ENCODE results near the gene RBM20. TPM values are rescaled to one million over a fixed set of nuclear protein-coding genes. Genes with fewer than 3 reads are reported as not detected.
A peak's percentile ranks its signal among the peaks of the same experiment; 100 is the strongest.

The RBM20 gene
- total and polyA plus RNA-seq, 2 of the 13 experiments (the other 11 are each of a cell fraction or from before 2014, with no cell fraction given): 0.02 to 0.22 TPM

DNA sequence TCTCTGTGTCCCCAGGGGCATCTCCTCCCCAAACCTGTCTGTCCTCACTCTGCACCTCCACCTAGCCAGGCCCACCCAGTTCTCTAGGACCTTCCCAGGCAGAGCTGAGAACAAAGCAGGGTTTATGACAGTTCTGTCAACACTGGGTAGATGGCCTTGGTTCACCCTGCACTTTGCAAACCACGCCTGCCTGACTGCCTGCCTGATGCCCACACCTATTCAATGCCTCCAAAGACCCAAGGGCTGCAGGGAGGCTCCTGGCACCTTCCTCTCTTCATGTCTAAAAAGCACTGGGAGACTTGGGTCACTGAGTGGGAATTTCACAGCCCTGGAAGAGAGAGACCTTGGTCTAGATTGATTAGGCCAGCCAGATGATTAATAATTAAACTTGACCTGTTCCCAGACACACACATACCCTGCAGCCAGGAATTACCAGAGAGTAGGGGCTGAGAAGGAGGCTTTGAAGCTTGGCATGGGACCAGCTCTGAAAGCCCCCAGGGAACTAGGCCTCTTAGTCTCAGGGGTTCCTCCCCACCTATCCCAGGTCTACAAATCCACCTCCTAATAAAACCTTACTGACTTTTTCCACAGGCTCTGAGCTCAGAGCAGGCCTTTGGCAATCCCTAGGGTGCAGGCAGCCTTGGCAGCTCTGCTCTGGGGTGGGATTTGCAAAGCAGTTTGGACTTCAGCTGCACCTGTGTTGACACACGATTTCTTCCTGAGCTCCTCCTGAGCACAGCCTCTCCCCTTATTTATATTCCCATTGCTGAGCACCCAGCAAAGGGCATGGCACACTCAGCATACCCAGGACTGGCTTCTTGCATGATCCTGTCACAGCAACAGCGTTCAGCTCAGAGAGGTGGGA is 201.9 kb downstream of the RBM20 start (continued):
- no peak for TF ChIP-seq ZNF768 (CRISPR knock-in tag; IDR thresholded peaks at IDR 0.05)
- TF ChIP-seq HDAC1 (CRISPR knock-in tag; IDR thresholded peaks at IDR 0.05): 0 out of 2 replicates have a peak, but pooled peaks have one; percentile 34
- TF ChIP-seq, protein P1, sequence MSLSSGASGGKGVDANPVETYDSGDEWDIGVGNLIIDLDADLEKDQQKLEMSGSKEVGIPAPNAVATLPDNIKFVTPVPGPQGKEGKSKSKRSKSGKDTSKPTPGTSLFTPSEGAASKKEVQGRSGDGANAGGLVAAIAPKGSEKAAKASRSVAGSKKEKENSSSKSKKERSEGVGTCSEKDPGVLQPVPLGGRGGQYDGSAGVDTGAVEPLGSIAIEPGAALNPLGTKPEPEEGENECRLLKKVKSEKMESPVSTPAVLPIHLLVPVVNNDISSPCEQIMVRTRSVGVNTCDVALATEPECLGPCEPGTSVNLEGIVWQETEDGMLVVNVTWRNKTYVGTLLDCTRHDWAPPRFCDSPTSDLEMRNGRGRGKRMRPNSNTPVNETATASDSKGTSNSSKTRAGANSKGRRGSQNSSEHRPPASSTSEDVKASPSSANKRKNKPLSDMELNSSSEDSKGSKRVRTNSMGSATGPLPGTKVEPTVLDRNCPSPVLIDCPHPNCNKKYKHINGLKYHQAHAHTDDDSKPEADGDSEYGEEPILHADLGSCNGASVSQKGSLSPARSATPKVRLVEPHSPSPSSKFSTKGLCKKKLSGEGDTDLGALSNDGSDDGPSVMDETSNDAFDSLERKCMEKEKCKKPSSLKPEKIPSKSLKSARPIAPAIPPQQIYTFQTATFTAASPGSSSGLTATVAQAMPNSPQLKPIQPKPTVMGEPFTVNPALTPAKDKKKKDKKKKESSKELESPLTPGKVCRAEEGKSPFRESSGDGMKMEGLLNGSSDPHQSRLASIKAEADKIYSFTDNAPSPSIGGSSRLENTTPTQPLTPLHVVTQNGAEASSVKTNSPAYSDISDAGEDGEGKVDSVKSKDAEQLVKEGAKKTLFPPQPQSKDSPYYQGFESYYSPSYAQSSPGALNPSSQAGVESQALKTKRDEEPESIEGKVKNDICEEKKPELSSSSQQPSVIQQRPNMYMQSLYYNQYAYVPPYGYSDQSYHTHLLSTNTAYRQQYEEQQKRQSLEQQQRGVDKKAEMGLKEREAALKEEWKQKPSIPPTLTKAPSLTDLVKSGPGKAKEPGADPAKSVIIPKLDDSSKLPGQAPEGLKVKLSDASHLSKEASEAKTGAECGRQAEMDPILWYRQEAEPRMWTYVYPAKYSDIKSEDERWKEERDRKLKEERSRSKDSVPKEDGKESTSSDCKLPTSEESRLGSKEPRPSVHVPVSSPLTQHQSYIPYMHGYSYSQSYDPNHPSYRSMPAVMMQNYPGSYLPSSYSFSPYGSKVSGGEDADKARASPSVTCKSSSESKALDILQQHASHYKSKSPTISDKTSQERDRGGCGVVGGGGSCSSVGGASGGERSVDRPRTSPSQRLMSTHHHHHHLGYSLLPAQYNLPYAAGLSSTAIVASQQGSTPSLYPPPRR (CRISPR knock-in tag; IDR thresholded peaks at IDR 0.05; ENCODE audit: borderline replicate concordance): peak; percentile 79; the same call in 1 of the 2 replicates
- TF ChIP-seq CBX5 (CRISPR knock-in tag; IDR thresholded peaks at IDR 0.05; ENCODE audit: borderline replicate concordance): peak; percentile 31; the same call in 1 of the 2 replicates
- no peak for TF ChIP-seq U2AF2 (IDR thresholded peaks at IDR 0.05; ENCODE audit: low read depth, low read length)
- TF ChIP-seq, protein P2, sequence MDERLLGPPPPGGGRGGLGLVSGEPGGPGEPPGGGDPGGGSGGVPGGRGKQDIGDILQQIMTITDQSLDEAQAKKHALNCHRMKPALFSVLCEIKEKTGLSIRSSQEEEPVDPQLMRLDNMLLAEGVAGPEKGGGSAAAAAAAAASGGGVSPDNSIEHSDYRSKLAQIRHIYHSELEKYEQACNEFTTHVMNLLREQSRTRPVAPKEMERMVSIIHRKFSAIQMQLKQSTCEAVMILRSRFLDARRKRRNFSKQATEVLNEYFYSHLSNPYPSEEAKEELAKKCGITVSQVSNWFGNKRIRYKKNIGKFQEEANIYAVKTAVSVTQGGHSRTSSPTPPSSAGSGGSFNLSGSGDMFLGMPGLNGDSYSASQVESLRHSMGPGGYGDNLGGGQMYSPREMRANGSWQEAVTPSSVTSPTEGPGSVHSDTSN (CRISPR knock-in tag; IDR thresholded peaks at IDR 0.05): 0 out of 2 replicates have a peak, but pooled peaks have one; percentile 20
- peak; percentile 69; the same call in 1 of the 2 replicates for TF ChIP-seq ZNF317 (CRISPR knock-in tag; IDR thresholded peaks at IDR 0.05)
- TF ChIP-seq ZNF7 (CRISPR knock-in tag; IDR thresholded peaks at IDR 0.05): no peak
- 0 out of 2 replicates have a peak, but pooled peaks have one; percentile 40 for TF ChIP-seq HIVEP1 (CRISPR knock-in tag; IDR thresholded peaks at IDR 0.05)
- TF ChIP-seq SALL2 (CRISPR knock-in tag; IDR thresholded peaks at IDR 0.05): peak; percentile 39; the same call in 1 of the 2 replicates
- peak; percentile 38; the same call in 1 of the 2 replicates for TF ChIP-seq ZNF556 (CRISPR knock-in tag; IDR thresholded peaks at IDR 0.05; ENCODE audit: borderline replicate concordance)
- TF ChIP-seq TAF1 (CRISPR knock-in tag; IDR thresholded peaks at IDR 0.05): peak; percentile 29; the same call in 1 of the 2 replicates
- TF ChIP-seq TEAD3 (CRISPR knock-in tag; optimal IDR thresholded peaks at IDR 0.05; ENCODE audit: borderline replicate concordance): peak; percentile 39
- TF ChIP-seq ZNF780A (CRISPR knock-in tag; IDR thresholded peaks at IDR 0.05): peak; percentile 78; the same call in 1 of the 2 replicates
- peak; percentile 58 for TF ChIP-seq ZNF331 (CRISPR knock-in tag; IDR thresholded peaks at IDR 0.05)
- TF ChIP-seq MAFG (CRISPR knock-in tag; IDR thresholded peaks at IDR 0.05): no peak
- TF ChIP-seq TCF7 (IDR thresholded peaks at IDR 0.05; ENCODE audit: low read depth): 0 out of 2 replicates have a peak, but pooled peaks have one; percentile 23
- TF ChIP-seq NR2C2 (CRISPR knock-in tag; IDR thresholded peaks at IDR 0.05; ENCODE audit: borderline replicate concordance): no peak
- TF ChIP-seq SAP130 (CRISPR knock-in tag; IDR thresholded peaks at IDR 0.05; ENCODE audit: low read depth): peak; percentile 78; the same call in 1 of the 2 replicates
- no peak for TF ChIP-seq HCFC1 (IDR thresholded peaks at IDR 0.05; ENCODE audit: low read depth, low read length)
- TF ChIP-seq MYC (CRISPR knock-in tag; IDR thresholded peaks at IDR 0.05; ENCODE audit: borderline replicate concordance): peak; percentile 40; the same call in 1 of the 2 replicates
- peak; percentile 25; the same call in 1 of the 2 replicates for TF ChIP-seq HOXA3 (CRISPR knock-in tag; IDR thresholded peaks at IDR 0.05)
- no peak for TF ChIP-seq FOXA1 (IDR thresholded peaks at IDR 0.05)
- TF ChIP-seq FOXA1 (CRISPR knock-in tag; IDR thresholded peaks at IDR 0.05): peak; percentile 95
- TF ChIP-seq NFYC (CRISPR knock-in tag; IDR thresholded peaks at IDR 0.05): no peak
- no peak; the same call in 1 of the 2 replicates for TF ChIP-seq ZBTB38 (CRISPR knock-in tag; IDR thresholded peaks at IDR 0.05)
- TF ChIP-seq JARID2 (CRISPR knock-in tag; IDR thresholded peaks at IDR 0.05; ENCODE audit: insufficient replicate concordance): no peak
